GM21737 (cell line): Measurements from ENCODE around the gene ZNF701.
"Not testable (repeated sequence)": the region's sequence is repeated elsewhere in the genome, so short reads cannot be mapped to it uniquely, and the experiment has no call there.

Source experiments
- ATAC-seq: cut with Tn5 transposase; IDR thresholded peaks from one replicate; pipeline ENCODE4 v1.9.1; 2021; ENCODE audit warnings: mild to moderate bottlenecking, moderate library complexity; ENCODE audit not compliant: unreplicated experiment

ZNF701 gene

GRCh38 chr19:52566121-52566520 lies 4.0 kb upstream of the ZNF701 start:
- no peak for ATAC-seq

GRCh38 chr19:52566588-52566987 lies 3.5 kb upstream of the ZNF701 start:
- ATAC-seq = no peak

- no peak for ATAC-seq
These were observed 2.2 kb upstream of the ZNF701 start for GRCh38 chr19:52567921-52568320.

- ATAC-seq = peak; percentile 7
These were observed 468 bp upstream of the ZNF701 start for GRCh38 chr19:52569638-52569999.

- no peak for ATAC-seq
These were observed 14.8 kb downstream of the ZNF701 start for GRCh38 chr19:52584736-52585440.

- no peak for ATAC-seq
These were observed 15.5 kb downstream of the ZNF701 start for GRCh38 chr19:52585604-52586003.

- no peak for ATAC-seq
These were observed 20.6 kb downstream of the ZNF701 start for GRCh38 chr19:52590728-52591127.

- ATAC-seq = no peak
These were observed 22.2 kb downstream of the ZNF701 start for GRCh38 chr19:52592301-52592700.

GRCh38 chr19:52593441-52593840 lies 23.4 kb downstream of the ZNF701 start:
- ATAC-seq = not testable (repeated sequence)

GRCh38 chr19:52599241-52599640 lies 29.2 kb downstream of the ZNF701 start:
- ATAC-seq = no peak

GRCh38 chr19:52600639-52601024 lies 30.5 kb downstream of the ZNF701 start:
- ATAC-seq = peak; percentile 11

GRCh38 chr19:52601025-52601973 lies 31.2 kb downstream of the ZNF701 start:
- ATAC-seq = peak; percentile 93

- ATAC-seq = not testable (repeated sequence)
These were observed 31.9 kb downstream of the ZNF701 start for GRCh38 chr19:52601974-52602366.

- no peak for ATAC-seq
These were observed 32.9 kb downstream of the ZNF701 start for GRCh38 chr19:52602941-52603340.

GRCh38 chr19:52603558-52604207 lies 33.6 kb downstream of the ZNF701 start:
- no peak for ATAC-seq

- no peak for ATAC-seq
These were observed 43.3 kb downstream of the ZNF701 start for GRCh38 chr19:52613299-52613906.

GRCh38 chr19:52621376-52621775 lies 51.3 kb downstream of the ZNF701 start:
- ATAC-seq = no peak

GRCh38 chr19:52622261-52622660 lies 52.2 kb downstream of the ZNF701 start:
- no peak for ATAC-seq

- no peak for ATAC-seq
These were observed 56.8 kb downstream of the ZNF701 start for GRCh38 chr19:52626915-52627314.

- ATAC-seq = not testable (repeated sequence)
These were observed 57.4 kb downstream of the ZNF701 start for GRCh38 chr19:52627441-52627840.
